Astrocyte (in vitro differentiated cells and primary cell): ENCODE results near the gene PFN4. TPM values are rescaled to one million over a fixed set of nuclear protein-coding genes. Genes with fewer than 3 reads are reported as not detected.

Experiments used
- DNase-seq: peaks from one replicate; pipeline ENCODE4 v3.0.0-alpha.2; 2010; ENCODE audit warnings: low read depth
- FAIRE-seq: peaks from 2 replicates; lab custom pipeline; 2011; peaks lifted over from hg19 to GRCh38; lab: Jason Lieb, UNC
- H2AFZ ChIP-seq: 2 replicates; pipeline ENCODE4 v1.6.0; 2012; ENCODE audit warnings: low read depth, low read length, inconsistent platforms
- H3K27ac ChIP-seq: 2 replicates; pipeline ENCODE4 v1.5.1; 2011; ENCODE audit warnings: low read depth, low read length, inconsistent platforms
- H3K27me3 ChIP-seq: 2 replicates; pipeline ENCODE4 v1.6.0; 2011; ENCODE audit warnings: low read length, inconsistent platforms; ENCODE audit not compliant: insufficient read depth
- H3K36me3 ChIP-seq: 2 replicates; pipeline ENCODE4 v1.5.1; 2011; ENCODE audit warnings: low read length, inconsistent platforms; ENCODE audit not compliant: insufficient read depth
- H3K4me1 ChIP-seq: 2 replicates; pipeline ENCODE4 v1.5.1; 2011; ENCODE audit warnings: low read length, inconsistent platforms; ENCODE audit not compliant: insufficient read depth
- H3K4me2 ChIP-seq: 2 replicates; pipeline ENCODE4 v1.6.0; 2012; ENCODE audit warnings: low read length, inconsistent platforms
- H3K4me3 ChIP-seq: 2 replicates; pipeline ENCODE4 v1.5.1; 2011; ENCODE audit warnings: low read depth, mild to moderate bottlenecking, low read length, inconsistent platforms; ENCODE audit not compliant: insufficient read depth
- H3K79me2 ChIP-seq: 2 replicates; pipeline ENCODE4 v1.6.0; 2012; ENCODE audit warnings: mild to moderate bottlenecking, low read length, inconsistent platforms; ENCODE audit not compliant: insufficient read depth
- H3K9ac ChIP-seq: 2 replicates; pipeline ENCODE4 v1.6.0; 2012; ENCODE audit warnings: mild to moderate bottlenecking, low read length, inconsistent platforms
- H3K9me3 ChIP-seq: 2 replicates; pipeline ENCODE4 v1.5.1; 2012; ENCODE audit warnings: low read depth, mild to moderate bottlenecking, low read length, inconsistent platforms; ENCODE audit not compliant: insufficient read depth
- H4K20me1 ChIP-seq: 2 replicates; pipeline ENCODE4 v1.6.0; 2012; ENCODE audit warnings: low read length, inconsistent platforms; ENCODE audit not compliant: insufficient read depth
- H3K27ac Mint-ChIP-seq: one replicate; pipeline ENCODE4 v1.8.0; 2021; ENCODE audit warnings: mild to moderate bottlenecking, mixed read lengths; ENCODE audit not compliant: unreplicated experiment
- H3K27me3 Mint-ChIP-seq: one replicate; pipeline ENCODE4 v1.8.0; 2021; ENCODE audit warnings: low read depth, mixed read lengths; ENCODE audit not compliant: unreplicated experiment
- H3K36me3 Mint-ChIP-seq: one replicate; pipeline ENCODE4 v1.8.0; 2021; ENCODE audit warnings: low read depth, mixed read lengths; ENCODE audit not compliant: unreplicated experiment
- H3K4me1 Mint-ChIP-seq: one replicate; pipeline ENCODE4 v1.8.0; 2021; ENCODE audit warnings: low read depth, mixed read lengths; ENCODE audit not compliant: unreplicated experiment
- H3K4me3 Mint-ChIP-seq: one replicate; pipeline ENCODE4 v1.8.0; 2021; ENCODE audit warnings: mild to moderate bottlenecking, moderate library complexity, mixed read lengths; ENCODE audit not compliant: unreplicated experiment
- H3K9me3 Mint-ChIP-seq: one replicate; pipeline ENCODE4 v1.8.0; 2021; ENCODE audit warnings: mild to moderate bottlenecking, mixed read lengths; ENCODE audit not compliant: unreplicated experiment
- EZH2 ChIP-seq: IDR thresholded peaks from 2 replicates; pipeline ENCODE4 v1.6.1; 2012; ENCODE audit warnings: mild to moderate bottlenecking, low read length, inconsistent platforms; ENCODE audit not compliant: insufficient read depth
- total RNA-seq: library from RNA; stranded (reverse); gene quantifications from 2 replicates; pipeline ENCODE4 v1.2.1, GENCODE V29; 2021
- TF ChIP-seq, protein P1 (sequence below): IDR thresholded peaks from 2 replicates; pipeline ENCODE4 v1.5.1; 2011; ENCODE audit warnings: low read depth, mild to moderate bottlenecking, inconsistent platforms, low read length, moderate library complexity; ENCODE audit not compliant: insufficient read depth

Gene PFN4
- total RNA-seq, 1 donor from 2014 or later, result 0.64 TPM

GRCh38 chr2:24065341-24065740 lies 57.8 kb downstream of the PFN4 start:
- FAIRE-seq, result no peak
- H3K4me2 ChIP-seq, result no peak overlapping the region
- H3K9ac ChIP-seq, result no peak overlapping the region
- no peak for DNase-seq
- no peak overlapping the region for H3K27ac Mint-ChIP-seq
- peaks cover 8% of the 10 kb centered on the region for H3K36me3 Mint-ChIP-seq
- H2AFZ ChIP-seq, result no peak overlapping the region
- no peak overlapping the region for H3K27ac ChIP-seq
- peaks cover 9% of the 10 kb centered on the region for H3K79me2 ChIP-seq
- peaks cover 22% of the 10 kb centered on the region for H3K36me3 ChIP-seq
- H3K4me1 Mint-ChIP-seq, result peaks cover 2% of the 10 kb centered on the region
- TF ChIP-seq, protein P1, sequence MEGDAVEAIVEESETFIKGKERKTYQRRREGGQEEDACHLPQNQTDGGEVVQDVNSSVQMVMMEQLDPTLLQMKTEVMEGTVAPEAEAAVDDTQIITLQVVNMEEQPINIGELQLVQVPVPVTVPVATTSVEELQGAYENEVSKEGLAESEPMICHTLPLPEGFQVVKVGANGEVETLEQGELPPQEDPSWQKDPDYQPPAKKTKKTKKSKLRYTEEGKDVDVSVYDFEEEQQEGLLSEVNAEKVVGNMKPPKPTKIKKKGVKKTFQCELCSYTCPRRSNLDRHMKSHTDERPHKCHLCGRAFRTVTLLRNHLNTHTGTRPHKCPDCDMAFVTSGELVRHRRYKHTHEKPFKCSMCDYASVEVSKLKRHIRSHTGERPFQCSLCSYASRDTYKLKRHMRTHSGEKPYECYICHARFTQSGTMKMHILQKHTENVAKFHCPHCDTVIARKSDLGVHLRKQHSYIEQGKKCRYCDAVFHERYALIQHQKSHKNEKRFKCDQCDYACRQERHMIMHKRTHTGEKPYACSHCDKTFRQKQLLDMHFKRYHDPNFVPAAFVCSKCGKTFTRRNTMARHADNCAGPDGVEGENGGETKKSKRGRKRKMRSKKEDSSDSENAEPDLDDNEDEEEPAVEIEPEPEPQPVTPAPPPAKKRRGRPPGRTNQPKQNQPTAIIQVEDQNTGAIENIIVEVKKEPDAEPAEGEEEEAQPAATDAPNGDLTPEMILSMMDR, result no peak
- no peak for TF ChIP-seq EZH2
- no peak overlapping the region for H3K4me3 ChIP-seq
- no peaks in the 10 kb centered on the region for H3K4me1 ChIP-seq
- H3K9me3 ChIP-seq, result no peaks in the 10 kb centered on the region
- H3K27me3 Mint-ChIP-seq, result no peaks in the 10 kb centered on the region
- H4K20me1 ChIP-seq, result peaks cover 10% of the 10 kb centered on the region
- no peaks in the 10 kb centered on the region for H3K27me3 ChIP-seq
- H3K9me3 Mint-ChIP-seq, result no peaks in the 10 kb centered on the region
- H3K4me3 Mint-ChIP-seq, result no peak overlapping the region

Other genes with a start within 250 kb of the PFN4 start
- gene ATAD2B, start 196.2 kb downstream of the PFN4 start, total RNA-seq, result 10.7 and 12.2 TPM in 2 replicates
- gene UBXN2A, start 182.9 kb downstream of the PFN4 start, total RNA-seq, result 19.9 and 22.2 TPM in 2 replicates
- 0.10 and 0.34 TPM in 2 replicates for gene MFSD2B, start 113.2 kb downstream of the PFN4 start, total RNA-seq
- gene WDCP, start 75.9 kb downstream of the PFN4 start, total RNA-seq, result 10.3 and 17.4 TPM in 2 replicates
- 16.8 and 19.4 TPM in 2 replicates for gene FKBP1B, start 73.6 kb downstream of the PFN4 start, total RNA-seq
- 105 and 106 TPM in 2 replicates for gene SF3B6, start 47.0 kb downstream of the PFN4 start, total RNA-seq
- 83.6 and 93.2 TPM in 2 replicates for gene TP53I3, start 38.5 kb downstream of the PFN4 start, total RNA-seq
- gene FAM228B, start 135 bp upstream of the PFN4 start, total RNA-seq, result 9.7 and 10.4 TPM in 2 replicates
- not detected in 2 replicates for gene FAM228A, start 51.7 kb upstream of the PFN4 start, total RNA-seq
- gene ITSN2, start 237.2 kb upstream of the PFN4 start, total RNA-seq, result 23.8 TPM in 2 replicates